CD4-positive, alpha-beta T cell treated with Interleukin-17A for 4 hours (primary cell): ENCODE data around the gene CCDC14.
A peak's percentile ranks its signal among the peaks of the same experiment; 100 is the strongest.
"Not testable (repeated sequence)": the region's sequence is repeated elsewhere in the genome, so short reads cannot be mapped to it uniquely, and the experiment has no call there.

Source experiments
- DNase-seq: peaks from one replicate; pipeline ENCODE4 v3.0.0-alpha.2; 2020; ENCODE audit warnings: mixed read lengths

The CCDC14 gene

GRCh38 chr3:123899300-123899865, 61.6 kb downstream of the CCDC14 start:
- DNase-seq = no peak

DNA sequence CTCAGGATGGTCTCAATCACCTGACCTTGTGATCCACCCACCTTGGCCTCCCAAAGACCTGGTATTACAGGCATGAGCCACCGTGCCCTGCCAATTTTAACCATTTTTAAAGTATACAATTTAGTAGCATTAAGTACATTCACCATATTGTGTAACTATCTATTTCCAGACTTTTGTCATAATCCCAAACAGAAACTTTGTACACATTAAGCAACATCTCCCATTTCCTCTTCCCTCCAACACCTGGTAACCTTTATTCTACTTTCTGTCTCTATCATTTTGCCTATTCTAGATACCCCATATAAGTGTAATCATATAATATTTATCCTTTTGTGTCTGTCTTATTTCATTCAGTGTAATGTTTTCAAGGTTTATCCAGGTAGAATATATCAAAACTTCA, 68.0 kb downstream of the CCDC14 start:
- DNase-seq = no peak

DNA sequence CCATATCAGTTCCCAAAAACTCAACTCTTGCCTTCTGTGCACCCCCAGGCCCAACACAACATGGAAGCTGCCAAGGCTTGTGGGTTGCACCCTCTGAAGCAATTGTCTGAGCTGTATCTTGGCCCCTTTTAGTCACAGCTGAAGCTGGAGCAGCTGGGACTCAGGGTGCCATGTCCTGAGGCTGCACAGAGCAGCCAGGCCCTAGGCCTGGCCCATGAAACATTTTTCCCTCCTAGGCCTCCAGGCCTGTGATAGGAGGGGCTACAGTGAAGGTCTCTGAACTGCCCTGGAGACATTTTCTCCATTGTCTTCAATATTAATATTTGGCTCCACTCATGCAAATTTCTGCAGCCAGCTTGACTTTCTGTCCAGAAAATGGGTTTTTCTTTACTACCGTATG, 68.8 kb downstream of the CCDC14 start:
- no peak for DNase-seq

DNA sequence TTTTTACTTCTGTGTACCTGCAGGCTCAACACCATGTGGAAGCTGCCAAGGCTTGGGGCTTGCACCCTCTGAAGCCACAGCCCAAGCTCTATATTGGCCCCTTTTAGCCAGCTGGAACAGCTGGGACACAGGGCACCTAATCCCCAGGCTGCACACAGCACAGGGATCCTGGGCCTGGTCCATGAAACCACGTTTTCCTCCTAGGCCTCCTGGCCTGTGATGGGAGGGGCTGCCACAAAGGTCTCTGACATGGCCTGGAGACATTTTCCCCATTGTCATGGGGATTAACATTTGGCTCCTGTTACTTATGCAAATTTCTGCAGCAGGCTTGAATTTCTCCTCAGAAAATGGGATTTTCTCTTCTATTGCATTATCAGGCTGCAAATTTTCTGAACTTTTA, 70.0 kb downstream of the CCDC14 start:
- not testable (repeated sequence) for DNase-seq

- not testable (repeated sequence) for DNase-seq
Measured at GRCh38 chr3:123890162-123890561, 70.9 kb downstream of the CCDC14 start.

DNA sequence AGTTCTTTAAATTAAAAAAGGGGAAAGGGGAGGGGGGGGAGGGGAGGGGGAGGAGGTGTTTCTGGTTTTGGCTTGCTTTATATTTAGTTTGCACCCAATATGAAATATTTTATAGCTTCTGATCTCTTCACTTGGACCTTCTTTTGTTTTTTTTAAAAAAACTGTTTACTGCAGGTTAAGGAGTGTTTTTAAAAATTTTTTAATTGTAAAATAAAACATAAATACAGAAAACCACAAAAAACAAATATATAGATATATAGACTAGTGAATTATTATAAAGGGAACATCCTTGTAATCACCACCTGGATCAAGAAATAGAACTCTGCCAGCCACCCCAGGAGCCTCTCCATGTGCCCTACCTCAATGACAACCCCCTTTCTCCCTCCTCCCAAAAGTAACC, 76.0 kb downstream of the CCDC14 start:
- DNase-seq = no peak

- peak; percentile 14 for DNase-seq
Measured at GRCh38 chr3:123884203-123884831, 76.7 kb downstream of the CCDC14 start, which contains the start of gene MYLK. Gene MYLK (minus strand): TSS chr3:123884332. CDS start chr3:123793841, 90,491 bp downstream.

- no peak for DNase-seq
Measured at GRCh38 chr3:123883701-123884202, 77.3 kb downstream of the CCDC14 start.

DNA sequence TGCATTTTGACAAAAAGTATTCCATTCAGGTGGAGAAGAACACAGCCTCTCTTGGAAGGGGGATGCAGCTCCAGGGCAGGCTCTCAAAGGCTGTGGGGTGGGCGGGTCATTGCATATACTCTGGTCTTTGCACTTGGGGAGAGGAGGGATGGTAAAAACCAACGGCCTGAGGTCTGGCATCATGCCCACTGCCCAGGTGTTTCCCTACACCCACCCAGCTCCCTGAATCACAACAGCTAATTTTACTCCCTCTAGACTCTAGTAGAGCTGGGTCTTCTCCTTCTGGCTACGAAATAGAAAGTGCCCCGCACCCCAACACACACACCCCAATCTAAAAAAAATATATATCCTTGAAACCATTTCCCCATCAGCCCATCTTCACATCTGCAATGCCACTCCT, 77.9 kb downstream of the CCDC14 start:
- DNase-seq = no peak

DNA sequence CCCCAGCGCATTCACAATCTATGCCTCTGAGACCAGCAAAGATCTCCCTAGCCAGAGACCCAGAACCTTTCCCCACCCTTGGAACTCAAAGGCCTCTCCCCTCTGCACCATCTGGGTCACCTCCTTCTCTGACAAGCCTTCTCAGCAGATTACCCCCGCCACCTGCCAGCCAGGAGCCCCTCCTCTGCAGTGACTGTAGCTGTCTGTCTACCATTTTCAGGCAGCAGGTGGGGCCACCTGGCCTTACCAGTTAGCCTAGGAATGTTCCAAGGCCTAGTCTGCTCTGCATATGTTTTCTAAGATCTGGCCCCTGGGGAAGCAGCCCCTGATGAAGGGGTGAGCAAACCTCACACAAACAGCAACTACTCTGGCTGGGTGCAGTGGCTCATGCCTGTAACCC, 79.3 kb downstream of the CCDC14 start:
- no peak for DNase-seq

DNA sequence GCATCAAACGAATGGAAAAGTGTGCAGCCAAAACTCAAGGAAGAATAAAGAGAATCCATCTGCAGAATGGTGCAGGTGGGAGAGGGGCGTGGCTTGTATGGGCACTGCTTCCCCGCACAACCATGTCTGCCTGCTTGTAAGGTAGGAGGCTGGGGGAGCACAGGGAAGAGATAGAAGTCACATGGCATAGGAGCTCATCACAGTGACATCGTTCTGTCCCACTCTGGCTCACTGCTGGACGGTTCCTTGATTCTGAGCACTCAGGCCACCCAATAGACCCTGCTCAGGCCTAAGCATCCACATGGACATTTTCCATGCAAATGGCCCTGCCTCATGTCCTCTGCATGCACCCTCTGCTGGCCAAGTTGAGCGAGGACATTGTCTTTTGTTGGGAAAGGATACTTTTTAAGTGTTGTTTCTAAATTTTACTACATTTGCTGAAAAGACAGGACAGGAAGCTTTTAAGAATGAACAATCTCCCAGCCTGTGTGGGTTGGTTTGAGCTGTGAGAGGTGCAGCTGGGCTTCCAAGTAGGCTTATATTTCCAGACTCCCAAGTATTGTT, 79.9 kb downstream of the CCDC14 start:
- DNase-seq = no peak

DNA sequence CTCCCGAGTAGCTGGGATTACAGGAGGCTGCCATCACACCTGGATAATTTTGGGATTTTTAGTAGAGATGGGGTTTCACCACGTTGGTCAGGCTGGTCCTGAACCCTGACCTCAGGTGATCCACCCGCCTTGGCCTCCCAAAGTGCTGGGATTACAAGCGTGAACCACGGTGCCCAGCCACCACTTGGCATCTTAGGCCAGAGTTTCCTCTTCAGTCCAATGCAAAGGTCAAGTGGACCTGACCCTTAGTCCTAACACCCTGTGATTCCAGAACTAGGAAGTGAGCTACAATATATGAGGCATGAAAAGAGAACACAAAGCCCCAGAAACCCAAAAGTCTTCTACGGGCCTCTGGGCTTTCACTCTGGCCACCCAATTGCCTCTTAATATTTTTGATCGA, 82.2 kb downstream of the CCDC14 start:
- DNase-seq = no peak

- no peak for DNase-seq
Measured at GRCh38 chr3:123877965-123878364, 83.1 kb downstream of the CCDC14 start.

GRCh38 chr3:123877466-123877865, 83.6 kb downstream of the CCDC14 start:
- no peak for DNase-seq

- no peak for DNase-seq
Measured at GRCh38 chr3:123876858-123877257, 84.2 kb downstream of the CCDC14 start.

GRCh38 chr3:123872621-123873020, 88.4 kb downstream of the CCDC14 start:
- DNase-seq = no peak

DNA sequence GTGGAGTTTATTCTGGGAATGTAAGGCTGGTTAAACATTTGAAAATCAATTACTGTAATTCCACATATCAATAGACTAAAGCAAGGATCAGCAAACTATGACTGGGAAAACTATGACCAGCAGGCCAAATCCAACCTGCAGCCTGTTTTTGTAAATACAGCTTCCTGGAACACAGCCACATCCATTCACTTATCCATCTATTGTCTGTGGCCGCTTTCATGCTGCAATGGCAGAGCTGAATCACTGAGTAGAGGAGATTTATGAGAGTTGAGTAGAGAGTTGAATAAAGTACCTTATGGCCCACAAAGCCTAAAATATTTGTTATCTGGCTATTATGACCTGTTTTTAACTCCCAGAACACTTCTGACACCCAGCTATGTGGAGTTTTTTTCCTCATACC, 89.1 kb downstream of the CCDC14 start:
- no peak for DNase-seq

DNA sequence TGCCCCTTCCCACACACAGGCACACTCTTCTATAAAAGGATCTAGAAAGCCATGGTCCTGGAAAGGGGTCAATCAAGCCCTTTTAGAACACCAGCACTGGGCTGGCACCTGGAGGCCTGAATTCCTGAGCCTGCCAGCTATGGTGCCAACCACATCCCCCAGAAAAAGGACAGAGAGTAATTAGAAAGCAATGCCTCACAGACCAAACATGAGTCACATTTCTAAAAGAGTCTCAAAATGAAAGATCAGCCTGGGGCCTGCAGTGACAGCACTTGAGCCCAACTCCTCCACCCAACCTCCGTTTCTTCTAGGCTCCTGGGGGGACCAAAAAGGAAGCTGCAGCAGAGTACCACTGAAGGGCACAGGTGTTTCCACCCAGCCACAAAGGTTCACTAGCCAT, 91.0 kb downstream of the CCDC14 start:
- DNase-seq = no peak

DNA sequence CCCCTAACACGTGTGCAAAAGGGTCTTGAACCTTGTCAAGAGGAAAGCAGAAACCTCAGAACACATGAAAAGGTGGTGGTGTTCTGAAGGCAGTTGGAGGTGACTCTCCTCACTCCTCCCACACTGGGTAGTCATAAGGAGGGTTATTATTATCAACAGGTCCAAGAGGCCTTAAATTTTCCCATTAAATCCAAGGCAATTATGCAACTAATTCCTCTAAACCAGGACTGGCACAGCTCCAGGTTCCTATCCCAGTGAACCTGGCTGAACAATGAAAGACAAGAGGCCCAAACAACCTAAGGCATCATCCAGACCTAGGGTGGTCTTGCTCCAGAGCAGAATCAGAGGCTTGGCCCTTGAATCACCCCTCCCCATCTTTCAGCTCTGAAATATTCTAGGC, 91.9 kb downstream of the CCDC14 start:
- DNase-seq = no peak

DNA sequence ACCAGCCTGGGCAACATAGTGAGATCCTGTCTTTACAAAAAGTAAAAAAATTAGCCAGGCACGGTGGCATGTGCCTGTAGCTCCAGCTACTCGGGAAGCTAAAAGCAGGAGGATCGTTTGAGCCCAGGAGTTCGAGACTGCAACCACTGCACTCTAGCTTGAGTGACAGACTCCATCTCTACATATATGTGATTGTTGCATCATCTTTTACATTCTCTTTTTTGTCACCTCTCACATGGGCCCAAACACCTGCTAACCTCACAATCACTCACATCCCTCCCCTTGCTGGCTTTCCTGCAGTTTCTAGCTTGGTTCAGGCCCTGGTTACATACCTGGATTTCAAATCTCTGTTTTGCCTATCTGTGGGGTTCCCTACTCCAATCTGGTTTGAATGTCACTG, 96.3 kb downstream of the CCDC14 start:
- no peak for DNase-seq
